HG02763 (cell line): ENCODE results near the gene DYNC1H1.
"Not testable (repeated sequence)": the region's sequence is repeated elsewhere in the genome, so short reads cannot be mapped to it uniquely, and the experiment has no call there.

Experiments used
- ATAC-seq: cut with Tn5 transposase; IDR thresholded peaks from one replicate; pipeline ENCODE4 v1.9.1; 2021; ENCODE audit warnings: mild to moderate bottlenecking, moderate library complexity; ENCODE audit not compliant: unreplicated experiment

Gene DYNC1H1

GRCh38 chr14:102058961-102059360, 94.6 kb downstream of the DYNC1H1 start:
- no peak for ATAC-seq

- ATAC-seq: no peak
Observed at GRCh38 chr14:102063109-102063807, 98.9 kb downstream of the DYNC1H1 start.

GRCh38 chr14:102063808-102064429, 99.5 kb downstream of the DYNC1H1 start:
- ATAC-seq: no peak

- not testable (repeated sequence) for ATAC-seq
Observed at GRCh38 chr14:102064590-102064989, 100.2 kb downstream of the DYNC1H1 start.

- ATAC-seq: no peak
Observed at GRCh38 chr14:102066041-102066451, 101.7 kb downstream of the DYNC1H1 start.

- ATAC-seq: no peak
Observed at GRCh38 chr14:102071283-102071998, 107.1 kb downstream of the DYNC1H1 start.

GRCh38 chr14:102074415-102074964, 110.1 kb downstream of the DYNC1H1 start:
- ATAC-seq: no peak

GRCh38 chr14:102075155-102075554, 110.8 kb downstream of the DYNC1H1 start:
- no peak for ATAC-seq

- ATAC-seq: no peak
Observed at GRCh38 chr14:102077382-102077709, 113.0 kb downstream of the DYNC1H1 start.

GRCh38 chr14:102078361-102078791, 114.0 kb downstream of the DYNC1H1 start:
- not testable (repeated sequence) for ATAC-seq

GRCh38 chr14:102078831-102079699, 114.7 kb downstream of the DYNC1H1 start:
- ATAC-seq: no peak

- no peak for ATAC-seq
Observed at GRCh38 chr14:102079700-102079979, 115.3 kb downstream of the DYNC1H1 start.

GRCh38 chr14:102080183-102081080, 116.1 kb downstream of the DYNC1H1 start:
- ATAC-seq: no peak

- no peak for ATAC-seq
Observed at GRCh38 chr14:102081231-102082080, 117.1 kb downstream of the DYNC1H1 start.

- not testable (repeated sequence) for ATAC-seq
Observed at GRCh38 chr14:102084522-102084921, 120.1 kb downstream of the DYNC1H1 start.

- no peak for ATAC-seq
Observed at GRCh38 chr14:102084931-102085330, 120.6 kb downstream of the DYNC1H1 start.

- ATAC-seq: no peak
Observed at GRCh38 chr14:102085488-102085887, 121.1 kb downstream of the DYNC1H1 start.

- peak; percentile 21 for ATAC-seq
Observed at GRCh38 chr14:102085948-102086708, 121.8 kb downstream of the DYNC1H1 start.

GRCh38 chr14:102086709-102086971, 122.3 kb downstream of the DYNC1H1 start:
- no peak for ATAC-seq
